HepG2 (cell line): Measurements from ENCODE around the gene ZNF540. TPM values are rescaled to one million over a fixed set of nuclear protein-coding genes. Genes with fewer than 3 reads are reported as not detected.

Source experiments
- FOXK1 ChIP-seq: sonication (generic); formaldehyde crosslinking; IDR thresholded peaks from 2 replicates; pipeline ENCODE4 v1.4.0; 2020; ENCODE audit warnings: low read depth, missing genetic modification reagents, borderline replicate concordance
- FOXM1 ChIP-seq: sonication (generic); formaldehyde crosslinking; IDR thresholded peaks from 2 replicates; pipeline ENCODE4 v1.5.0; 2020; ENCODE audit warnings: missing genetic modification reagents
- FOXP4 ChIP-seq: sonication (generic); formaldehyde crosslinking; IDR thresholded peaks from 2 replicates; pipeline ENCODE4 v1.4.0; 2020; ENCODE audit warnings: missing genetic modification reagents
- HCFC1 ChIP-seq: fragments of 150-350 bp; IDR thresholded peaks from 2 replicates; pipeline ENCODE4 v1.6.1; 2014; ENCODE audit warnings: low read depth, low read length
- KMT2B ChIP-seq: IDR thresholded peaks from 2 replicates; pipeline ENCODE4 v1.6.1; 2016; ENCODE audit warnings: missing genetic modification reagents, missing compliant biosample characterization
- MATR3 ChIP-seq: sonication (generic); formaldehyde crosslinking; IDR thresholded peaks from 2 replicates; pipeline ENCODE4 v1.4.0; 2020; ENCODE audit warnings: missing genetic modification reagents
- NFATC3 ChIP-seq: sonication (generic); formaldehyde crosslinking; IDR thresholded peaks from 2 replicates; pipeline ENCODE4 v1.5.1; 2020; ENCODE audit warnings: mild to moderate bottlenecking, missing genetic modification reagents
- PTBP1 ChIP-seq: fragments of 200-400 bp; formaldehyde crosslinking; IDR thresholded peaks from 2 replicates; pipeline ENCODE4 v1.6.1; 2018; ENCODE audit warnings: low read length, low read depth; ENCODE audit not compliant: poor library complexity, severe bottlenecking
- SPEN ChIP-seq: sonication (generic); formaldehyde crosslinking; IDR thresholded peaks from 2 replicates; pipeline ENCODE4 v1.5.1; 2020; ENCODE audit warnings: low read depth, mild to moderate bottlenecking, missing genetic modification reagents
- UBTF ChIP-seq: sonication (generic); formaldehyde crosslinking; IDR thresholded peaks from 2 replicates; pipeline ENCODE4 v1.4.0; 2020; ENCODE audit warnings: mild to moderate bottlenecking, missing genetic modification reagents
- YEATS2 ChIP-seq: sonication (generic); formaldehyde crosslinking; IDR thresholded peaks from 2 replicates; pipeline ENCODE4 v1.4.0; 2020; ENCODE audit warnings: missing genetic modification reagents, borderline replicate concordance
- ZBED4 ChIP-seq: sonication (generic); formaldehyde crosslinking; IDR thresholded peaks from 2 replicates; pipeline ENCODE4 v1.4.0; 2020; ENCODE audit warnings: missing genetic modification reagents, borderline replicate concordance
- ZFP37 ChIP-seq: sonication (generic); formaldehyde crosslinking; IDR thresholded peaks from 2 replicates; pipeline ENCODE4 v1.4.0; 2020; ENCODE audit warnings: missing genetic modification reagents, borderline replicate concordance
- ZFY ChIP-seq: sonication (generic); formaldehyde crosslinking; IDR thresholded peaks from 2 replicates; pipeline ENCODE4 v1.4.0; 2020; ENCODE audit warnings: missing genetic modification reagents
- ZHX1 ChIP-seq: sonication (generic); formaldehyde crosslinking; IDR thresholded peaks from 2 replicates; pipeline ENCODE4 v1.8.1; 2022; ENCODE audit warnings: low read depth, mild to moderate bottlenecking, missing genetic modification reagents
- ZNF317 ChIP-seq: sonication (generic); formaldehyde crosslinking; IDR thresholded peaks from 2 replicates; pipeline ENCODE4 v1.5.0; 2020; ENCODE audit warnings: mild to moderate bottlenecking, missing genetic modification reagents
- ZNF460 ChIP-seq: sonication (generic); formaldehyde crosslinking; IDR thresholded peaks from 2 replicates; pipeline ENCODE4 v1.5.1; 2020; ENCODE audit warnings: missing genetic modification reagents, mild to moderate bottlenecking, borderline replicate concordance
- ZNF552 ChIP-seq: sonication (generic); formaldehyde crosslinking; IDR thresholded peaks from 2 replicates; pipeline ENCODE4 v1.9.0; 2022; ENCODE audit warnings: missing genetic modification reagents, mild to moderate bottlenecking, borderline replicate concordance
- ZNF709 ChIP-seq: sonication (generic); formaldehyde crosslinking; IDR thresholded peaks from 2 replicates; pipeline ENCODE4 v1.5.0; 2020; ENCODE audit warnings: mild to moderate bottlenecking, missing genetic modification reagents
- ZSCAN9 ChIP-seq: IDR thresholded peaks from 2 replicates; pipeline ENCODE4 v1.6.1; 2016; ENCODE audit warnings: borderline replicate concordance
- polyA plus RNA-seq, 8 experiments: library from polyadenylated mRNA; depleted of rRNA in 3 of 8; stranded (reverse) in 7 of 8; unstranded in 1 of 8; fragments of >200 nt; fragmentation: Illumina TruSeq in 4 of 8; extraction: Trizol in 4 of 8; gene quantifications; 2 replicates each; pipeline versions ENCODE4 v1.2.1 to v1.2.3, GENCODE V29; 2011 to 2016; ENCODE audit warnings: low read depth in 4 of 8, missing spikeins in 1 of 8, mixed read lengths in 1 of 8; ENCODE audit not compliant: insufficient read depth in 1 of 8
- total RNA-seq, 5 experiments: library from RNA; depleted of rRNA; stranded (reverse); fragments of >200 nt; fragmentation: Illumina TruSeq; extraction: Trizol; gene quantifications; 2 replicates each; pipeline ENCODE4 v1.2.3, GENCODE V29; 2016; ENCODE audit warnings: low read depth in 1 of 5

Gene ZNF540
- total and polyA plus RNA-seq, 2 of the 13 experiments (the other 11 are each of a cell fraction or from before 2014, with no cell fraction given), result 0.21 to 0.40 TPM

- TF ChIP-seq ZHX1 (CRISPR knock-in tag) (no peak), HCFC1 (no peak), UBTF (peak; percentile 93; the same call in 1 of the 2 replicates), ZBED4 (CRISPR knock-in tag) (peak; percentile 93; the same call in 1 of the 2 replicates), FOXK1 (CRISPR knock-in tag) (0 out of 2 replicates have a peak, but pooled peaks have one; percentile 14), YEATS2 (no peak), ZSCAN9 (CRISPR knock-in tag) (no peak), PTBP1 (no peak), ZFP37 (CRISPR knock-in tag) (no peak), ZFY (CRISPR knock-in tag) (peak; percentile 91), ZNF317 (CRISPR knock-in tag) (peak; percentile 12; the same call in 1 of the 2 replicates), MATR3 (CRISPR knock-in tag) (no peak), FOXM1 (CRISPR knock-in tag) (no peak), FOXP4 (CRISPR knock-in tag) (no peak), NFATC3 (no peak), KMT2B (peak; percentile 54), SPEN (no peak), ZNF460 (no peak), ZNF709 (CRISPR knock-in tag) (no peak), ZNF552 (CRISPR knock-in tag) (no peak; the same call in 1 of the 2 replicates)
These were observed 60.6 kb downstream of the ZNF540 start, which contains the start of gene ZFP30 (continued) for GRCh38 chr19:37655301-37655688.
